Caco-2 (cell line): ENCODE data around the gene INHA. TPM values are rescaled to one million over a fixed set of nuclear protein-coding genes. Genes with fewer than 3 reads are reported as not detected.

ENCODE experiments used
- BruUV-seq: library from RNA; stranded (reverse); fragments of 400-500 nt; replicated peaks from 2 replicates; lab custom pipeline; 2021; lab: Mats Ljungman, UMichigan
- CTCF ChIA-PET: fragments of 300-600 bp; sonication (Branson Sonifier 250); formaldehyde crosslinking; loops from one replicate; lab custom pipeline; 2022; ENCODE audit warnings: antibody characterized with exemption; lab: Charles Lee
- POLR2A ChIA-PET: fragments of 300-600 bp; sonication (Branson Sonifier 250); formaldehyde crosslinking; loops from one replicate; lab custom pipeline; 2022; ENCODE audit warnings: antibody characterized with exemption; lab: Charles Lee
- DNase-seq, 2 experiments: peaks; one replicate each; pipeline versions ENCODE4 v3.0.0 to v3.0.0-alpha.2; 2020 to 2022
- H3K27me3 ChIP-seq: replicated peaks from 2 replicates; pipeline ENCODE4 v1.6.0; 2011; ENCODE audit warnings: low read length; ENCODE audit not compliant: control insufficient read depth, insufficient read depth
- H3K36me3 ChIP-seq: 2 replicates; pipeline ENCODE4 v1.5.1; 2011; ENCODE audit warnings: low read length; ENCODE audit not compliant: control insufficient read depth, insufficient read depth
- H3K4me1 ChIP-seq: fragments of 250-450 bp; sonication (Bioruptor Pico); 2 replicates; pipeline ENCODE4 v1.5.1; 2020; ENCODE audit warnings: mild to moderate bottlenecking
- H3K4me3 ChIP-seq: 2 replicates; pipeline ENCODE4 v1.5.1; 2011; ENCODE audit warnings: low read depth, mild to moderate bottlenecking, control low read depth, low read length
- H3K9me3 ChIP-seq: fragments of 250-450 bp; sonication (Bioruptor Pico); 2 replicates; pipeline ENCODE4 v1.5.1; 2020; ENCODE audit warnings: mild to moderate bottlenecking, moderate library complexity
- H3K27ac Mint-ChIP-seq: one replicate; pipeline ENCODE4 v1.8.0; 2022; ENCODE audit warnings: mixed read lengths; ENCODE audit not compliant: unreplicated experiment
- H3K27me3 Mint-ChIP-seq: one replicate; pipeline ENCODE4 v1.8.0; 2022; ENCODE audit warnings: mixed read lengths; ENCODE audit not compliant: insufficient read depth, unreplicated experiment
- H3K36me3 Mint-ChIP-seq: one replicate; pipeline ENCODE4 v1.8.0; 2022; ENCODE audit warnings: mild to moderate bottlenecking, mixed read lengths; ENCODE audit not compliant: insufficient read depth, unreplicated experiment
- H3K4me1 Mint-ChIP-seq: one replicate; pipeline ENCODE4 v1.8.0; 2022; ENCODE audit warnings: low read depth, mixed read lengths; ENCODE audit not compliant: unreplicated experiment
- H3K4me3 Mint-ChIP-seq: one replicate; pipeline ENCODE4 v1.8.0; 2022; ENCODE audit warnings: mild to moderate bottlenecking, moderate library complexity, mixed read lengths; ENCODE audit not compliant: unreplicated experiment
- H3K9me3 Mint-ChIP-seq: one replicate; pipeline ENCODE4 v1.8.0; 2022; ENCODE audit warnings: mixed read lengths; ENCODE audit not compliant: unreplicated experiment
- CTCF ChIP-seq, 2 experiments: fragments of 200-600 bp in 1 of 2; IDR thresholded peaks; 1 replicate in 1 of 2; 2 replicates in 1 of 2; pipeline versions ENCODE4 v1.5.1 to v1.8.0; 2011 to 2022; ENCODE audit warnings: antibody characterized with exemption in 1 of 2, control low read depth in 1 of 2, inconsistent platforms in 1 of 2, low read depth in 1 of 2, low read length in 1 of 2, mild to moderate bottlenecking in 1 of 2, moderate library complexity in 1 of 2; ENCODE audit not compliant: insufficient read depth in 1 of 2, severe bottlenecking in 1 of 2, unreplicated experiment in 1 of 2
- intact Hi-C: fragments of 100-400 bp; cut with micrococcal nuclease; formaldehyde crosslinking; loops from one replicate; pipeline ENCODE4 v1.10.0; 2022; ENCODE audit not compliant: unreplicated experiment
- total RNA-seq: library from RNA; stranded (reverse); gene quantifications from 2 replicates; pipeline ENCODE4 v1.2.3, GENCODE V29; 2022

Gene INHA
- total RNA-seq, 1 experiment from 2014 or later = 1.5 TPM

- Histone ChIP-seq H3K9me3 (no peaks in the 10 kb centered on the region), H3K36me3 (no peaks in the 10 kb centered on the region), H3K27me3 (no peaks in the 10 kb centered on the region), H3K4me3 (peak overlapping the region; percentile 72), H3K4me1 (peaks cover 23% of the 10 kb centered on the region)
- H3K9me3 Mint-ChIP-seq = no peaks in the 10 kb centered on the region
- H3K27ac Mint-ChIP-seq = peak overlapping the region; percentile 98
- intact Hi-C loops = loop anchor here (1.0 to 5.0 kb wide), 3 partner anchors 26 to 99 kb away; partner anchors contain the start of genes GMPPA and OBSL1
- H3K4me3 Mint-ChIP-seq = peak overlapping the region; percentile 96
- H3K27me3 Mint-ChIP-seq = peaks cover 2% of the 10 kb centered on the region
- ChIA-PET POLR2A (interaction anchor here (0.6 to 2.3 kb wide), 9 partner anchors 19 to 209 kb away, joined by 3 to 13 read pairs (median 6); partner anchors contain the start of genes DNPEP, GMPPA, INHA and OBSL1), CTCF (interaction anchor here (0.6 to 2.8 kb wide), 13 partner anchors 13 to 220 kb away, joined by 3 to 11 read pairs (median 4); partner anchors contain the start of genes CHPF, DNPEP, GMPPA and OBSL1)
- TSS peak; percentile 91 for BruUV-seq
- no peaks in the 10 kb centered on the region for H3K4me1 Mint-ChIP-seq
- no peak for DNase-seq
- TF ChIP-seq CTCF (IDR thresholded peaks at IDR 0.05; ENCODE audit: insufficient read depth in 1 of 2, low read depth in 1 of 2, low read length in 1 of 2, severe bottlenecking in 1 of 2, unreplicated experiment in 1 of 2) = no peak
- peaks cover 14% of the 10 kb centered on the region for H3K36me3 Mint-ChIP-seq
These were observed 24.9 kb downstream of the INHA start for GRCh38 chr2:219596954-219597551.

- no peaks in the 10 kb centered on the region for H3K36me3 ChIP-seq
- POLR2A ChIA-PET = interaction anchor here (0.6 to 2.3 kb wide), 15 partner anchors 9 to 209 kb away, joined by 3 to 13 read pairs (median 4); partner anchors contain the start of genes DNPEP, GMPPA, INHA and OBSL1
- DNase-seq = peak; percentile 97 to 99
- Mint-ChIP-seq H3K4me1 (no peaks in the 10 kb centered on the region), H3K27me3 (no peaks in the 10 kb centered on the region), H3K9me3 (no peaks in the 10 kb centered on the region), H3K27ac (peak within 1 kb of the TSS; percentile 98), H3K4me3 (peak within 1 kb of the TSS; percentile 96), H3K36me3 (peaks cover 14% of the 10 kb centered on the region)
- H3K4me1 ChIP-seq = peaks cover 23% of the 10 kb centered on the region
- no peaks in the 10 kb centered on the region for H3K9me3 ChIP-seq
- no peak for TF ChIP-seq CTCF (IDR thresholded peaks at IDR 0.05; ENCODE audit: insufficient read depth in 1 of 2, low read depth in 1 of 2, low read length in 1 of 2, severe bottlenecking in 1 of 2, unreplicated experiment in 1 of 2)
- BruUV-seq = no TSS peak
- intact Hi-C loops = loop anchor here (1.0 to 5.0 kb wide), 5 partner anchors 26 to 99 kb away; partner anchors contain the start of genes CHPF, GMPPA and OBSL1
- CTCF ChIA-PET = interaction anchor here (0.6 to 2.8 kb wide), 15 partner anchors 14 to 220 kb away, joined by 3 to 11 read pairs (median 4); partner anchors contain the start of genes CHPF, DNPEP, GMPPA and OBSL1
- H3K4me3 ChIP-seq = peak within 1 kb of the TSS; percentile 72
- H3K27me3 ChIP-seq = no peaks in the 10 kb centered on the region
These were observed 25.6 kb downstream of the INHA start, which contains the start of gene STK11IP for GRCh38 chr2:219597552-219598307. TSS of gene STK11IP (plus strand) at chr2:219597857. CDS start at chr2:219598120, 263 bp downstream.
